Chondrocyte (in vitro differentiated cells): ENCODE measurements around the gene WSB2. TPM values are rescaled to one million over a fixed set of nuclear protein-coding genes. Genes with fewer than 3 reads are reported as not detected.
A peak's percentile ranks its signal among the peaks of the same experiment; 100 is the strongest.

Experiments
- DNase-seq: peaks from one replicate; pipeline ENCODE4 v3.0.0; 2021; ENCODE audit warnings: mixed read lengths, low spot score
- H3K27ac Mint-ChIP-seq: one replicate; pipeline ENCODE4 v1.8.0; 2021; ENCODE audit warnings: mild to moderate bottlenecking, moderate library complexity, mixed read lengths; ENCODE audit not compliant: unreplicated experiment
- H3K27me3 Mint-ChIP-seq: 2 replicates; pipeline ENCODE4 v1.8.0; 2021; ENCODE audit warnings: low read depth, mixed read lengths
- H3K36me3 Mint-ChIP-seq: 2 replicates; pipeline ENCODE4 v1.8.0; 2021; ENCODE audit warnings: low read depth, mixed read lengths
- H3K4me1 Mint-ChIP-seq: 2 replicates; pipeline ENCODE4 v1.8.0; 2021; ENCODE audit warnings: low read depth, mild to moderate bottlenecking, mixed read lengths
- H3K4me3 Mint-ChIP-seq: one replicate; pipeline ENCODE4 v1.8.0; 2021; ENCODE audit warnings: mild to moderate bottlenecking, moderate library complexity, mixed read lengths; ENCODE audit not compliant: unreplicated experiment
- H3K9me3 Mint-ChIP-seq: 2 replicates; pipeline ENCODE4 v1.8.0; 2021; ENCODE audit warnings: low read depth, mixed read lengths
- CTCF ChIP-seq: fragments of 200-600 bp; sonication (generic); IDR thresholded peaks from 2 replicates; pipeline ENCODE4 v1.5.0; 2021; ENCODE audit warnings: antibody characterized with exemption, mild to moderate bottlenecking, moderate library complexity
- total RNA-seq: library from RNA; stranded (reverse); gene quantifications from 3 replicates; pipeline ENCODE4 v1.2.1, GENCODE V29; 2021

The WSB2 gene
- total RNA-seq, 1 donor from 2014 or later = 124 TPM

DNA sequence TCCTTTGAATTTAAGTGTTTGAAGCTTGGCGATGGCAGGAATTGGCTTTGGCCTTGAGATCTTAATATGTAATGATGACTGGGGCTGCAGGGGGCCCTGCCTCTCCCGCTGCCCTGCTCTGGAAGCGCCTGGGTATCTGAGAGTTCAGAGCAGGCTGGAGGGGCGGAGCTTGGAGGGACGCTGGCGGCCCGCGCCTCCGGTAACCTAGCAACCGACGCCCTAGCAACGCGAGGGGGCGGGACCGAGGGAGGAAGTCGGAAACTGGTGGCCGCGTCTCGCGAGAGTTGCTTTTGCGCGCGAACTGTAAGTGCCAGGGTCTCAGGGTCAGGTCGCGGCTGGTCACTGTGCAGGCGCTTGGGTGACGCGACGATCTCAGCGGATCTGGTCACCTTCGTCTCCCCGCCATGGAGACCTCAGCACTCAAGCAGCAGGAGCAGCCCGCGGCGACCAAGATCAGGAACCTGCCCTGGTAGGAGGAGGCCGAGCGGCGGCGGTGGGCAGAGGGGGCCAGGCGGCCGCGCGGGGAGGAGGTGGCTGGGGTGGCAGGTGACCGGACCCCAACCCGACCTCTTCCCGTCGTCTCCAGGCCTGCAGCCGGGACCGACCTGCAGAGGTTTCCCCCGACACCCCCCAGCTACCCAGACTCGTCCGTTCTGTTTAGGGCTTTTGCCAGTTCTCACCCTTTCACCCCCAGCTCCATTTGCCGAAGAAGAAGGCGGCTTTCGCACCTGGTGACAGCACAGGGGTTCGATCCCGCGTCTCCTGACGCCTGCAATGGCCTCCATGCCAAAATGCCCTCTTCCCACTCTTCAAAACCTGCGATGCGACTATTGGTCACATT is 44.3 kb downstream of the WSB2 start, which contains the start of gene RFC5:
Gene RFC5, plus strand, starts transcription at position 280 of the 841 bp plus-strand sequence. Its CDS starts 125 bp downstream, at position 405.
- peak; percentile 98 for DNase-seq
- Mint-ChIP-seq H3K9me3 (no peaks in the 10 kb centered on the region), H3K27ac (peak within 1 kb of the TSS; percentile 82), H3K4me3 (peak within 1 kb of the TSS; percentile 88), H3K27me3 (no peaks in the 10 kb centered on the region), H3K36me3 (peaks cover 1% of the 10 kb centered on the region), H3K4me1 (peaks cover 17% of the 10 kb centered on the region)
- TF ChIP-seq CTCF = no peak

DNA sequence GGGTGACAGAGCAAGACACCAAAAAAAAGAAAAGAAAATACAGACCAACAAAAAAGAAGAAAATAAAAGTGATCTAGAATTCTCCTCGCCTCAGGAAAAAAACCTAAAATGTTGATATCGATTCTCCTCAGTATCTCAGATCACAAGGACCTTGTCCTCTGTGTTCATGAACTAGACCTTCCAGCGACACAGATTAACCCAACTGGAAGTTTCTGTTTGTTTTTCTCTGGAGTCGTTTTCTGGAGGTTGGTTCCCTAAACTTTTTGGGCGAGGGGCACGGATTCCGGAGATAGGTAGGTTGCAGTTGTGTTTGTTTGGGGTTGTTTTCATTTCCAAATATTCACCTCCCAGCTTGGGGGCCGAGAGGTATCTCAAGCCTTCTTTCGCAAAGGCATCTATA is 45.0 kb downstream of the WSB2 start:
- no peak overlapping the region for H3K27ac Mint-ChIP-seq
- DNase-seq = no peak
- no peaks in the 10 kb centered on the region for H3K27me3 Mint-ChIP-seq
- H3K4me1 Mint-ChIP-seq = peaks cover 17% of the 10 kb centered on the region
- H3K36me3 Mint-ChIP-seq = peaks cover 1% of the 10 kb centered on the region
- peak overlapping the region; percentile 88 for H3K4me3 Mint-ChIP-seq
- no peak for TF ChIP-seq CTCF
- no peaks in the 10 kb centered on the region for H3K9me3 Mint-ChIP-seq

GRCh38 chr12:118015306-118015705 is 45.7 kb downstream of the WSB2 start:
- H3K36me3 Mint-ChIP-seq = peaks cover 1% of the 10 kb centered on the region
- H3K27ac Mint-ChIP-seq = no peak overlapping the region
- H3K4me3 Mint-ChIP-seq = peak overlapping the region; percentile 12
- H3K4me1 Mint-ChIP-seq = peaks cover 17% of the 10 kb centered on the region
- no peaks in the 10 kb centered on the region for H3K9me3 Mint-ChIP-seq
- no peak for DNase-seq
- TF ChIP-seq CTCF = no peak
- H3K27me3 Mint-ChIP-seq = no peaks in the 10 kb centered on the region

GRCh38 chr12:118013283-118013682 is 47.7 kb downstream of the WSB2 start:
- no peaks in the 10 kb centered on the region for H3K27me3 Mint-ChIP-seq
- H3K27ac Mint-ChIP-seq = no peak overlapping the region
- H3K9me3 Mint-ChIP-seq = no peaks in the 10 kb centered on the region
- peaks cover 17% of the 10 kb centered on the region for H3K4me1 Mint-ChIP-seq
- no peaks in the 10 kb centered on the region for H3K36me3 Mint-ChIP-seq
- no peak overlapping the region for H3K4me3 Mint-ChIP-seq
- no peak for DNase-seq
- TF ChIP-seq CTCF = no peak

DNA sequence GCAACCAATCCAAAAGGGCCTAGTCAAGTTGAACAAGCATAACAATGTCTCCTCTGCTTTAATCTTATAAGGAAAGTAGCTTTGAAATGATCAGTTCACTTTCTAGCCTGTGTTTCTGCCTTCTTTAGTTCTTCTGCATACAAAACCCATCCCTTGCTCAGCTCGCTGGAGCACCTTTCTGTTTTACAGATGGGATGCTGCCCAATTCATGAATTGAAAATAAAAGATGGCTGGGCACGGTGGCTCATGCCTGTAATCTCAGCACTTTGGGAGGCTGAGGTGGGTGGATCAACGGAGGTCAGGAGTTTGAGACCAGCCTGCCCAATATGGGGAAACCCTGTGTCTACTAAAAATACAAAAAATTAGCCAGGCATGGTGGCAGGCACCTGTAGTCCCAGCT is 49.0 kb downstream of the WSB2 start:
- Mint-ChIP-seq H3K9me3 (no peaks in the 10 kb centered on the region), H3K27ac (no peak overlapping the region), H3K4me1 (peaks cover 9% of the 10 kb centered on the region), H3K27me3 (peaks cover 4% of the 10 kb centered on the region), H3K36me3 (no peaks in the 10 kb centered on the region), H3K4me3 (no peak overlapping the region)
- DNase-seq = no peak
- TF ChIP-seq CTCF = no peak
